ENCODE data around the gene BRF1.
"Not testable (repeated sequence)": the region's sequence is repeated elsewhere in the genome, so short reads cannot be mapped to it uniquely, and the experiment has no call there.

The BRF1 gene

DNA sequence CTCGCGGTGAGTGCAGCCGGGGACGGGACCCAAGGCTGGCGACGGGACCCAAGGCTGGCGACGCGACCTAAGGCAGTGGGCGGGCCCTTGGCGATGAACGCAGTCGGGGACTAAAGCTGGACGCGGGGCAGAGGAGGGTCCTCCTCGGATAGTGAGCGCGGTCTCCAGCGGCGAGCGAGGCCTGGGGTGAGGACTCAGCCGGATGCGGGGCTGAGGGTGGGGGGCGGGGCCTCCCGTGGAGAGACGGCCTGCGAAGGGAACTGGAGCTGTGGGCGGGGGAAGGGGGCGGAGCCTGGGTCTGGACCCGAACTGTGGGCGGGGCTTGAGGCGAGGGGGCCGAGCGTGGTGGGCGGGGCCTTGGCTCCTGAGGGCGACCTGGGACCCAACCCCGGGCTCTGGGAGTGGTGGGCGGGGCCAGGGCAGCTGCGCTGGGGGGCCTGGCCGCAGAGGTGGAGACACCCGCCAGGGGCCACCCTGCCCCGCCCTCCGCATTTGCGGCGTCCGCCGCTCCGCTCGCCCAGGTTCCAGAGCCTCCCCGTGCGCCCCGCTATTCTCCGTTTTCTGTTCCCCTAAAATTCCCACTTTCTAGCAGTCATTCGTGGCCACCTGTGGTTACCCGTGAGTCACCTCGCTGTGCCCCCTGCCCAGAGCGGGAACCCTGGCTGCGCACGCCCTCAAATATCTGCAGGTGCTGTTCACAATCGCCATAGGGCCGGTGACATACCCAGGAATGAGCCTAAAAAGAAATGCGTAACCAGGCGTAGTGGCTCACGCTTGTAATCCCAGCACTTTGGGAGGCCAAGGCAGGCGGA, 508 bp upstream of the BRF1 start:
- Histone ChIP-seq H3K4me1 (ENCODE audit: control insufficient read depth in 2 of 2, insufficient read depth in 1 of 2, low read depth in 1 of 2, low read length in 2 of 2) (peaks cover 0 to 4% of the 10 kb centered on the region in 2 donors), H3K18ac (ENCODE audit: low read length) (peak overlapping the region; percentile 97), H3K27me3 (ENCODE audit: control insufficient read depth in 3 of 3, insufficient read depth in 3 of 3, low read depth in 1 of 3, low read length in 3 of 3) (peaks cover 0 to 5% (median 0%) of the 10 kb centered on the region in 3 experiments), H3K36me3 (replicated peaks in 1 of 2; ENCODE audit: control insufficient read depth in 2 of 2, insufficient read depth in 2 of 2, low read length in 2 of 2) (no peaks in the 10 kb centered on the region), H2AK5ac (ENCODE audit: low read depth, low read length) (no peak overlapping the region), H2BK120ac (ENCODE audit: low read depth, low read length) (no peak overlapping the region), H3K23ac (ENCODE audit: low read depth, low read length, poor library complexity) (peak overlapping the region; percentile 94), H3K9ac (ENCODE audit: low read depth, low read length, poor library complexity) (peak overlapping the region; percentile 97), H3K9me3 (replicated peaks in 1 of 2; ENCODE audit: control insufficient read depth in 2 of 2, insufficient read depth in 1 of 2, low read depth in 1 of 2, low read length in 2 of 2) (peaks cover 0 to 2% of the 10 kb centered on the region in 2 donors), H2BK15ac (ENCODE audit: low read length) (no peak overlapping the region), H3K27ac (replicated peaks; ENCODE audit: low read length) (peak overlapping the region; percentile 98), H4K91ac (ENCODE audit: low read depth, low read length, poor library complexity) (no peak overlapping the region), H3K4me3 (ENCODE audit: low read length in 2 of 2) (peak overlapping the region; percentile 91 to 99), H2BK5ac (ENCODE audit: low read length) (peak overlapping the region; percentile 82), H2BK12ac (ENCODE audit: low read length) (no peak overlapping the region), H2AFZ (ENCODE audit: low read length) (peak overlapping the region; percentile 99), H3K4me2 (ENCODE audit: insufficient read depth, low read length, poor library complexity, severe bottlenecking) (peak overlapping the region; percentile 89), H3K79me1 (ENCODE audit: low read depth, low read length) (peaks cover 6% of the 10 kb centered on the region), H3K4ac (ENCODE audit: low read length) (no peak overlapping the region), H4K8ac (ENCODE audit: low read depth, low read length) (no peak overlapping the region), H3K14ac (ENCODE audit: low read length) (peak overlapping the region; percentile 94)
- no CpG with 5 or more reads among the region's 65 CpGs for WGBS, 2 donors (ENCODE audit: extremely low coverage in 2 of 2, insufficient read length in 2 of 2, insufficient replicate concordance in 1 of 2)
- peak; percentile 96 for DNase-seq (ENCODE audit: low spot score)

DNA sequence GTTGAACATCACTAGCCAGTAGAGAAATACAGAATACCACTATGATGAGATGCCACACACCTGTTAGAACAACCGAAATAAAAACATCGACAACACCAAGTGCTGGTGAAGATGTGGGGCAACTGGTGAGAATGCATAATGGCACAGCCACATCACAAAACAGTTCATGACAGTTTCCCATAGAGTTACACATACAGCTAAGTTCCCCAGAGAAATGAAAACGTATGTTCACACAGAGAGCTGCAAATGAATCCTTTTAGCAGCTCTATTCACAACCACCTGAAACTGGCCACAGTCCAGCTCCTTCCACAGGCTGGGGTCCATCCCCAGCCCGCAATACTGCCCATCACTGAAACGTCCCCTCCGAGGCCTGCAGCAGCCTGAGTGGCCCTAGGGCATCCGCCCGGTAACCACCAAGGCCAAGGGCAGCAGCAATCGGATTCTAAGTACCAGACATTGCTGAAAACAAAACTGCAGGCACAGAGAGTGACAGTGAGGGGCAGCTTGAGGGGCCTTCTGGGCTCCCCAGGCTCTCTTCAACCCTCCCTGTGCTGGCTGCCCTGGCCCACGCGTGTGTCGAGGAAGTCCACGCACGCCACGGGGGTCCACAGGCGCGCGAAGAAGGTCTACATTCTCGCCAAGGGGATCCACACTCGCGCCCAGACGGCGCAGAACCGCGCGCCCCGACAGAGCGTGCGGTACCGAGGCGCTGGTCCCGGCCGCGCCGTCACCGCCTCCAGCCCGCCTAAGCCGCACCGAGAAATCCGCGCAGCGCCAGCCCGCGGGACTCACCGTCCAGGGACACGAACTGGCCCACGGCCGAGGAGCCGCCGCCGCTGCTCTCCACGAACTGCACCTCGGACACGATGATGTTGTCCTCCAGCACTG, 903 bp downstream of the BRF1 start:
- Histone ChIP-seq H3K9ac (ENCODE audit: low read depth, low read length, poor library complexity) (peak overlapping the region; percentile 99), H3K79me1 (ENCODE audit: low read depth, low read length) (peaks cover 6% of the 10 kb centered on the region), H3K23ac (ENCODE audit: low read depth, low read length, poor library complexity) (peak overlapping the region; percentile 80), H2AFZ (ENCODE audit: low read length) (peak overlapping the region; percentile 99), H3K9me3 (replicated peaks in 1 of 2; ENCODE audit: control insufficient read depth in 2 of 2, insufficient read depth in 1 of 2, low read depth in 1 of 2, low read length in 2 of 2) (peaks cover 0 to 2% of the 10 kb centered on the region in 2 donors), H3K14ac (ENCODE audit: low read length) (peak overlapping the region; percentile 75), H2BK120ac (ENCODE audit: low read depth, low read length) (no peak overlapping the region), H3K27me3 (ENCODE audit: control insufficient read depth in 3 of 3, insufficient read depth in 3 of 3, low read depth in 1 of 3, low read length in 3 of 3) (peaks cover 0 to 5% (median 0%) of the 10 kb centered on the region in 3 experiments), H2BK15ac (ENCODE audit: low read length) (peak overlapping the region; percentile 81), H4K8ac (ENCODE audit: low read depth, low read length) (peak overlapping the region; percentile 65), H2AK5ac (ENCODE audit: low read depth, low read length) (peak overlapping the region; percentile 88), H2BK5ac (ENCODE audit: low read length) (peak overlapping the region; percentile 82), H3K4me3 (ENCODE audit: low read length in 2 of 2) (peak overlapping the region; percentile 91 to 99), H3K27ac (replicated peaks; ENCODE audit: low read length) (peak overlapping the region; percentile 98), H3K4me2 (ENCODE audit: insufficient read depth, low read length, poor library complexity, severe bottlenecking) (peak overlapping the region; percentile 86), H3K4ac (ENCODE audit: low read length) (peak overlapping the region; percentile 76), H3K36me3 (replicated peaks in 1 of 2; ENCODE audit: control insufficient read depth in 2 of 2, insufficient read depth in 2 of 2, low read length in 2 of 2) (no peaks in the 10 kb centered on the region), H3K18ac (ENCODE audit: low read length) (peak overlapping the region; percentile 98), H3K4me1 (ENCODE audit: control insufficient read depth in 2 of 2, insufficient read depth in 1 of 2, low read depth in 1 of 2, low read length in 2 of 2) (peaks cover under 1 to 4% of the 10 kb centered on the region in 2 donors), H4K91ac (ENCODE audit: low read depth, low read length, poor library complexity) (no peak overlapping the region), H2BK12ac (ENCODE audit: low read length) (peak overlapping the region; percentile 10)
- DNase-seq (ENCODE audit: low spot score): peak; percentile 30
- no CpG with 5 or more reads among the region's 54 CpGs for WGBS, 2 donors (ENCODE audit: extremely low coverage in 2 of 2, insufficient read length in 2 of 2, insufficient replicate concordance in 1 of 2)

DNA sequence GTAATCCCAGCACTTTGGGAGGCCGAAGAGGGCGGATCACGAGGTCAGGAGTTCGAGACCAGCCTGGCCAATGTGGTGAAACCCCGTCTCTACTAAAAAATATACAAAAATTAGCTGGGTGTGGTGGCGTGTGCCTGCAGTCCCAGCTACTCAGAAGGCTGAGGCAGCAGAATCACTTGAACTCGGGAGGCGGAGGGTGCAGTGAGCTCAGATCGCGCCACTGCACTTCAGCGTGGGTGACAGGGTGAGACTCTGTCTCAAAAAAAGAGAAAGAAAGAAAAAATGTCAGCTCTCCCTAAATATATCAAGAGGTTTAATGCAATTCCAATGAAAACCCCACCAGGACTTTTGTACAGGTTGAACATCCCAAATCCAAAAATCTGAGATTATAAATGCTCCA, 3.5 kb downstream of the BRF1 start:
- H2BK15ac ChIP-seq (ENCODE audit: low read length); H2BK5ac ChIP-seq (ENCODE audit: low read length); H3K18ac ChIP-seq (ENCODE audit: low read length); H3K9me3 ChIP-seq (replicated peaks in 1 of 2; ENCODE audit: control insufficient read depth in 2 of 2, insufficient read depth in 1 of 2, low read depth in 1 of 2, low read length in 2 of 2); H3K4me2 ChIP-seq (ENCODE audit: insufficient read depth, low read length, poor library complexity, severe bottlenecking); DNase-seq (ENCODE audit: low spot score); H3K14ac ChIP-seq (ENCODE audit: low read length); H2BK120ac ChIP-seq (ENCODE audit: low read depth, low read length); H3K9ac ChIP-seq (ENCODE audit: low read depth, low read length, poor library complexity); H4K8ac ChIP-seq (ENCODE audit: low read depth, low read length); H3K36me3 ChIP-seq (replicated peaks in 1 of 2; ENCODE audit: control insufficient read depth in 2 of 2, insufficient read depth in 2 of 2, low read length in 2 of 2); H2BK12ac ChIP-seq (ENCODE audit: low read length); H3K4me3 ChIP-seq (ENCODE audit: low read length in 2 of 2); H2AK5ac ChIP-seq (ENCODE audit: low read depth, low read length); H3K4ac ChIP-seq (ENCODE audit: low read length); H3K23ac ChIP-seq (ENCODE audit: low read depth, low read length, poor library complexity); H2AFZ ChIP-seq (ENCODE audit: low read length); H3K27me3 ChIP-seq (ENCODE audit: control insufficient read depth in 3 of 3, insufficient read depth in 3 of 3, low read depth in 1 of 3, low read length in 3 of 3); H4K91ac ChIP-seq (ENCODE audit: low read depth, low read length, poor library complexity); H3K27ac ChIP-seq (replicated peaks; ENCODE audit: low read length): not testable (repeated sequence)
- no CpG with 5 or more reads among the region's 11 CpGs for WGBS, 2 donors (ENCODE audit: extremely low coverage in 2 of 2, insufficient read length in 2 of 2, insufficient replicate concordance in 1 of 2)
- Histone ChIP-seq H3K79me1 (ENCODE audit: low read depth, low read length) (peaks cover 11% of the 10 kb centered on the region), H3K4me1 (ENCODE audit: control insufficient read depth in 2 of 2, insufficient read depth in 1 of 2, low read depth in 1 of 2, low read length in 2 of 2) (peaks cover 5 to 13% of the 10 kb centered on the region in 2 donors)

Data from neuronal stem cell (in vitro differentiated cells).